Esophagus squamous epithelium (tissue), 5 donors: Measurements from ENCODE around the gene TNPO3. TPM values are rescaled to one million over a fixed set of nuclear protein-coding genes. Genes with fewer than 3 reads are reported as not detected.
A peak's percentile ranks its signal among the peaks of the same experiment; 100 is the strongest.

ENCODE experiments used
- DNase-seq: peaks from one replicate; lab custom pipeline; 2025; lab: John Stamatoyannopoulos, UW
- H3K27ac ChIP-seq, 4 donors: fragments of 200-600 bp; sonication (generic); one replicate each; pipeline ENCODE4 v1.5.1; 2016 to 2019; ENCODE audit warnings: mild to moderate bottlenecking in 1 of 4
- H3K27me3 ChIP-seq, 4 donors: fragments of 200-600 bp; sonication (generic); 1 replicate in 3 of 4; 2 replicates in 1 of 4; pipeline versions ENCODE4 v1.5.1 to v1.6.0; 2017 to 2021; ENCODE audit warnings: antibody characterized with exemption in 1 of 4
- H3K36me3 ChIP-seq, 3 donors: fragments of 200-600 bp; sonication (generic); one replicate each; pipeline ENCODE4 v1.5.1; 2016 to 2019
- H3K4me1 ChIP-seq, 3 donors: fragments of 200-600 bp; sonication (generic); one replicate each; pipeline ENCODE4 v1.5.1; 2017 to 2019
- H3K4me3 ChIP-seq, 4 donors: fragments of 200-600 bp; sonication (generic); 1 replicate in 3 of 4; 2 replicates in 1 of 4; pipeline ENCODE4 v1.5.1; 2016 to 2019; ENCODE audit warnings: mild to moderate bottlenecking in 2 of 4, moderate library complexity in 1 of 4
- H3K9me3 ChIP-seq, 3 donors: fragments of 200-600 bp; sonication (generic); one replicate each; pipeline ENCODE4 v1.5.1; 2016 to 2019
- CTCF ChIP-seq, 6 experiments: fragments of 450-650 bp in 4 of 6; fragments of 200-600 bp in 2 of 6; sonication (generic) in 2 of 6; IDR thresholded peaks; one replicate each; pipeline ENCODE4 v1.5.1; 2016 to 2019; ENCODE audit warnings: antibody characterized with exemption in 6 of 6, mild to moderate bottlenecking in 4 of 6, moderate library complexity in 4 of 6
- POLR2A ChIP-seq, 4 donors: fragments of 450-650 bp; IDR thresholded peaks; one replicate each; pipeline ENCODE4 v1.6.1; 2017; ENCODE audit warnings: antibody characterized with exemption in 4 of 4, mild to moderate bottlenecking in 4 of 4, moderate library complexity in 3 of 4
- WGBS, 2 donors: methylation state at CpG; one replicate each; pipeline ENCODE4 v1.1.5; 2018; 5-methylcytosine and 5-hydroxymethylcytosine counted together
- intact Hi-C: fragments of 100-400 bp; cut with DNase I; formaldehyde crosslinking; loops from one replicate; pipeline ENCODE4 v1.15.0; 2022
- total RNA-seq, 4 donors: library from RNA; depleted of rRNA; stranded (reverse); fragments of >200 nt; gene quantifications; one replicate each; pipeline ENCODE4 v1.1.0, GENCODE V29; 2016
- donor health status: DM: yes; HTN: yes; CAD: no.

TNPO3 gene
- total RNA-seq, 4 donors from 2014 or later = 26.4 to 49.6 (median 39.3) TPM

- 92 to 95% methylated on average over 3 of the region's 3 CpGs for WGBS, 2 donors
- H3K9me3 ChIP-seq = no peaks in the 10 kb centered on the region
- H3K27me3 ChIP-seq = no peaks in the 10 kb centered on the region
- no peak overlapping the region for H3K4me3 ChIP-seq
- TF ChIP-seq POLR2A (IDR thresholded peaks at IDR 0.05) (no peak), CTCF (IDR thresholded peaks at IDR 0.05) (no peak)
- DNase-seq = no peak
- H3K27ac ChIP-seq = no peak overlapping the region
- peaks cover 0 to 28% (median 2%) of the 10 kb centered on the region in 3 donors for H3K4me1 ChIP-seq
- intact Hi-C loops = no loop called here
- H3K36me3 ChIP-seq = peaks cover 0 to 18% (median 0%) of the 10 kb centered on the region in 3 donors
Measured at GRCh38 chr7:129024125-129024524, 30.8 kb downstream of the TNPO3 start.

- TF ChIP-seq POLR2A (IDR thresholded peaks at IDR 0.05) (no peak), CTCF (IDR thresholded peaks at IDR 0.05) (no peak)
Measured at GRCh38 chr7:129021656-129022055, 33.3 kb downstream of the TNPO3 start.

GRCh38 chr7:129017933-129018538, 36.9 kb downstream of the TNPO3 start:
- TF ChIP-seq CTCF (IDR thresholded peaks at IDR 0.05) (no peak), POLR2A (IDR thresholded peaks at IDR 0.05) (no peak)
- DNase-seq = no peak
- Histone ChIP-seq H3K9me3 (no peaks in the 10 kb centered on the region), H3K36me3 (peaks cover 0 to 55% (median 16%) of the 10 kb centered on the region in 3 donors), H3K27me3 (no peaks in the 10 kb centered on the region), H3K27ac (no peak overlapping the region), H3K4me3 (no peak overlapping the region), H3K4me1 (peaks cover 0 to 16% (median 2%) of the 10 kb centered on the region in 3 donors)
- 85 to 89% methylated on average over 4 of the region's 4 CpGs for whole genome bisulfite sequencing, 2 donors
- intact Hi-C loops = no loop called here

More at GRCh38 chr7:129021656-129022055, 33.3 kb downstream of the TNPO3 start:
- no peak overlapping the region for H3K4me3 ChIP-seq
- intact Hi-C loops = no loop called here
- H3K36me3 ChIP-seq = peaks cover 0 to 19% (median 0%) of the 10 kb centered on the region in 3 donors
- H3K4me1 ChIP-seq = peaks cover 0 to 28% (median 2%) of the 10 kb centered on the region in 3 donors
- no peak for DNase-seq
- no peaks in the 10 kb centered on the region for H3K9me3 ChIP-seq
- H3K27me3 ChIP-seq = no peaks in the 10 kb centered on the region
- peak overlapping the region in 2 of 4 donors; percentile 20 to 30 for H3K27ac ChIP-seq
- 55 to 64% methylated on average over 2 of the region's 2 CpGs for whole genome bisulfite sequencing, 2 donors

GRCh38 chr7:129017264-129017663, 37.6 kb downstream of the TNPO3 start:
- Histone ChIP-seq H3K27ac (no peak overlapping the region), H3K9me3 (no peaks in the 10 kb centered on the region), H3K4me3 (no peak overlapping the region), H3K36me3 (peaks cover 0 to 63% (median 16%) of the 10 kb centered on the region in 3 donors), H3K27me3 (no peaks in the 10 kb centered on the region), H3K4me1 (peaks cover 0 to 14% (median 2%) of the 10 kb centered on the region in 3 donors)
- TF ChIP-seq POLR2A (IDR thresholded peaks at IDR 0.05) (no peak), CTCF (IDR thresholded peaks at IDR 0.05) (no peak)
- intact Hi-C loops = no loop called here
- DNase-seq = no peak
- WGBS, 2 donors = 65 to 75% methylated on average over 2 of the region's 2 CpGs

- Histone ChIP-seq H3K36me3 (peaks cover 0 to 80% (median 16%) of the 10 kb centered on the region in 3 donors), H3K9me3 (no peaks in the 10 kb centered on the region), H3K4me3 (no peak overlapping the region), H3K27me3 (no peaks in the 10 kb centered on the region), H3K4me1 (peaks cover 0 to 4% (median 0%) of the 10 kb centered on the region in 3 donors), H3K27ac (no peak overlapping the region)
- DNase-seq = no peak
- 89 to 90% methylated on average over 6 of the region's 6 CpGs for WGBS, 2 donors
- intact Hi-C loops = no loop called here
- TF ChIP-seq POLR2A (IDR thresholded peaks at IDR 0.05) (no peak), CTCF (IDR thresholded peaks at IDR 0.05) (no peak)
Measured at GRCh38 chr7:129014501-129015101, 40.3 kb downstream of the TNPO3 start.
